Neural cell (in vitro differentiated cells): ENCODE results near the gene CCNE1. TPM values are rescaled to one million over a fixed set of nuclear protein-coding genes. Genes with fewer than 3 reads are reported as not detected.

Source experiments
- H2AFZ ChIP-seq: fragments of 200-600, 300-800 bp; sonication (generic), shearing (Covaris generic); 2 replicates; pipeline ENCODE4 v1.6.0; 2014; ENCODE audit warnings: low read depth, mild to moderate bottlenecking, antibody characterized with exemption, low read length, moderate library complexity
- H3F3A ChIP-seq: fragments of 200-600 bp; shearing (Covaris generic); 2 replicates; pipeline ENCODE4 v1.6.1; 2016; ENCODE audit warnings: mild to moderate bottlenecking, moderate library complexity, mixed read lengths, antibody characterized with exemption, low read length; ENCODE audit not compliant: insufficient read depth, poor library complexity, severe bottlenecking
- H3K27ac ChIP-seq: fragments of 200-600, 300-800 bp; sonication (generic), shearing (Covaris generic); 2 replicates; pipeline ENCODE4 v1.5.1; 2014; ENCODE audit warnings: mild to moderate bottlenecking, low read length, moderate library complexity
- H3K27me3 ChIP-seq: fragments of 300-800, 200-600 bp; sonication (generic), shearing (Covaris generic); 2 replicates; pipeline ENCODE4 v1.6.0; 2014; ENCODE audit warnings: mild to moderate bottlenecking, low read depth, low read length, moderate library complexity; ENCODE audit not compliant: insufficient read depth
- H3K36me3 ChIP-seq: fragments of 300-800, 200-600 bp; sonication (generic), shearing (Covaris generic); 2 replicates; pipeline ENCODE4 v1.5.1; 2014; ENCODE audit warnings: mild to moderate bottlenecking, antibody characterized with exemption, low read length, moderate library complexity; ENCODE audit not compliant: insufficient read depth
- H3K4me2 ChIP-seq: fragments of 300-800, 200-600 bp; sonication (generic), shearing (Covaris generic); 2 replicates; pipeline ENCODE4 v1.6.0; 2014; ENCODE audit warnings: mild to moderate bottlenecking, low read length
- H3K4me3 ChIP-seq: fragments of 300-800, 200-600 bp; sonication (generic), shearing (Covaris generic); 2 replicates; pipeline ENCODE4 v1.5.1; 2014; ENCODE audit warnings: mild to moderate bottlenecking, low read length, moderate library complexity
- H3K79me2 ChIP-seq: fragments of 200-600 bp; shearing (Covaris generic); replicated peaks from 2 replicates; pipeline ENCODE4 v1.6.0; 2014; ENCODE audit warnings: mild to moderate bottlenecking, low read length, moderate library complexity; ENCODE audit not compliant: insufficient read depth
- H3K9ac ChIP-seq: fragments of 300-800, 200-600 bp; sonication (generic), shearing (Covaris generic); 2 replicates; pipeline ENCODE4 v1.6.1; 2016; ENCODE audit warnings: mild to moderate bottlenecking, low read length, mixed read lengths
- H3K9me2 ChIP-seq: fragments of 200-600 bp; shearing (Covaris generic); 2 replicates; pipeline ENCODE4 v1.6.1; 2016; ENCODE audit warnings: mild to moderate bottlenecking, low read length, mixed read lengths; ENCODE audit not compliant: insufficient read depth
- H3K9me3 ChIP-seq: fragments of 200-600, 300-800 bp; sonication (generic), shearing (Covaris generic); 2 replicates; pipeline ENCODE4 v1.6.1; 2016; ENCODE audit warnings: mild to moderate bottlenecking, mixed run types, low read length, moderate library complexity, mixed read lengths
- H4K20me1 ChIP-seq: fragments of 200-600 bp; shearing (Covaris generic); 2 replicates; pipeline ENCODE4 v1.6.1; 2016; ENCODE audit warnings: mild to moderate bottlenecking, mixed run types; ENCODE audit not compliant: insufficient read depth
- CTCF ChIP-seq: fragments of 450-650 bp; IDR thresholded peaks from 2 replicates; pipeline ENCODE4 v1.5.1; 2014; ENCODE audit warnings: antibody characterized with exemption, mild to moderate bottlenecking, moderate library complexity; ENCODE audit not compliant: poor library complexity, severe bottlenecking
- EP300 ChIP-seq: fragments of 450-650 bp; conservative IDR thresholded peaks from 2 replicates; pipeline ENCODE4 v1.6.1; 2014; ENCODE audit warnings: antibody characterized with exemption, mild to moderate bottlenecking, moderate library complexity; ENCODE audit not compliant: poor library complexity, severe bottlenecking
- EZH2 ChIP-seq: fragments of 200-600, 300-800 bp; shearing (Covaris generic), sonication (generic); IDR thresholded peaks from 2 replicates; pipeline ENCODE4 v1.6.1; 2014; ENCODE audit warnings: antibody characterized with exemption, low read length, borderline replicate concordance, mild to moderate bottlenecking; ENCODE audit not compliant: insufficient read depth, poor library complexity, severe bottlenecking
- MXI1 ChIP-seq: fragments of 450-650 bp; conservative IDR thresholded peaks from 2 replicates; pipeline ENCODE4 v1.6.1; 2014; ENCODE audit warnings: antibody characterized with exemption, mild to moderate bottlenecking; ENCODE audit not compliant: poor library complexity, severe bottlenecking
- POLR2AphosphoS5 ChIP-seq: IDR thresholded peaks from 2 replicates; pipeline ENCODE4 v1.6.1; 2012
- RAD21 ChIP-seq: fragments of 450-650 bp; conservative IDR thresholded peaks from 2 replicates; pipeline ENCODE4 v1.6.1; 2014; ENCODE audit warnings: antibody characterized with exemption, mild to moderate bottlenecking, moderate library complexity
- SMC3 ChIP-seq: fragments of 450-650 bp; conservative IDR thresholded peaks from 2 replicates; pipeline ENCODE4 v1.6.1; 2014; ENCODE audit warnings: antibody characterized with exemption, mild to moderate bottlenecking, moderate library complexity; ENCODE audit not compliant: poor library complexity
- TAF1 ChIP-seq: IDR thresholded peaks from 2 replicates; pipeline ENCODE4 v1.6.1; 2012; ENCODE audit warnings: low read depth
- polyA plus RNA-seq: library from polyadenylated mRNA; depleted of rRNA; stranded (reverse); fragments of >200 nt; gene quantifications from 2 replicates; pipeline ENCODE4 v1.2.3, GENCODE V29; 2014
- TF ChIP-seq, protein P1 (sequence below): IDR thresholded peaks from 2 replicates; pipeline ENCODE4 v1.6.1; 2012; ENCODE audit warnings: borderline replicate concordance

Gene CCNE1
- polyA plus RNA-seq, 1 donor from 2014 or later: 4.1 TPM

DNA sequence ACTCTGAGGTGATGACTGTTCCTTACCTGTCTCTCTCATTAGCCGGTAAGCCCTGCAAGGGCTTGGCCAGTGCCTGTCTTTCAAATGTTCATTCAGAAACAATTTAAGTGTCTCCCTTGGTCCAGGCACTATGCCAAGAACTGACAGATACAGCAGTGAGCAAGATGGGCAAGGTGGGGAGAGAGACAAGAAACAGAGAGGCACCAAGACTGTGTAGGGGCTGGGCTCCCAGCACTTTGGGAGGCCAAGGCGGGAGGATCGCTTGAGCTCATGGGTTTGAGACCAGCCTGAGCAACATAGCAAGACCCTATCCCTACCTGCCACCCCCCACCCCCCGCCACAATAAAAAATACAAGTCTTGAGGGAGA lies 1.3 kb upstream of the CCNE1 start:
- Histone ChIP-seq H3K36me3 (no peaks in the 10 kb centered on the region), H3K4me3 (no peak overlapping the region), H3K9ac (no peak overlapping the region), H3F3A (no peaks in the 10 kb centered on the region), H3K4me2 (no peak overlapping the region), H3K79me2 (no peaks in the 10 kb centered on the region), H2AFZ (no peak overlapping the region), H4K20me1 (no peaks in the 10 kb centered on the region), H3K27me3 (peaks cover 6% of the 10 kb centered on the region), H3K9me3 (no peaks in the 10 kb centered on the region), H3K27ac (no peak overlapping the region), H3K9me2 (no peaks in the 10 kb centered on the region)
- TF ChIP-seq RAD21: no peak
- TF ChIP-seq MXI1: no peak
- TF ChIP-seq CTCF: no peak
- no peak for TF ChIP-seq POLR2AphosphoS5
- TF ChIP-seq, protein P1, sequence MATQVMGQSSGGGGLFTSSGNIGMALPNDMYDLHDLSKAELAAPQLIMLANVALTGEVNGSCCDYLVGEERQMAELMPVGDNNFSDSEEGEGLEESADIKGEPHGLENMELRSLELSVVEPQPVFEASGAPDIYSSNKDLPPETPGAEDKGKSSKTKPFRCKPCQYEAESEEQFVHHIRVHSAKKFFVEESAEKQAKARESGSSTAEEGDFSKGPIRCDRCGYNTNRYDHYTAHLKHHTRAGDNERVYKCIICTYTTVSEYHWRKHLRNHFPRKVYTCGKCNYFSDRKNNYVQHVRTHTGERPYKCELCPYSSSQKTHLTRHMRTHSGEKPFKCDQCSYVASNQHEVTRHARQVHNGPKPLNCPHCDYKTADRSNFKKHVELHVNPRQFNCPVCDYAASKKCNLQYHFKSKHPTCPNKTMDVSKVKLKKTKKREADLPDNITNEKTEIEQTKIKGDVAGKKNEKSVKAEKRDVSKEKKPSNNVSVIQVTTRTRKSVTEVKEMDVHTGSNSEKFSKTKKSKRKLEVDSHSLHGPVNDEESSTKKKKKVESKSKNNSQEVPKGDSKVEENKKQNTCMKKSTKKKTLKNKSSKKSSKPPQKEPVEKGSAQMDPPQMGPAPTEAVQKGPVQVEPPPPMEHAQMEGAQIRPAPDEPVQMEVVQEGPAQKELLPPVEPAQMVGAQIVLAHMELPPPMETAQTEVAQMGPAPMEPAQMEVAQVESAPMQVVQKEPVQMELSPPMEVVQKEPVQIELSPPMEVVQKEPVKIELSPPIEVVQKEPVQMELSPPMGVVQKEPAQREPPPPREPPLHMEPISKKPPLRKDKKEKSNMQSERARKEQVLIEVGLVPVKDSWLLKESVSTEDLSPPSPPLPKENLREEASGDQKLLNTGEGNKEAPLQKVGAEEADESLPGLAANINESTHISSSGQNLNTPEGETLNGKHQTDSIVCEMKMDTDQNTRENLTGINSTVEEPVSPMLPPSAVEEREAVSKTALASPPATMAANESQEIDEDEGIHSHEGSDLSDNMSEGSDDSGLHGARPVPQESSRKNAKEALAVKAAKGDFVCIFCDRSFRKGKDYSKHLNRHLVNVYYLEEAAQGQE: no peak
- no peak for TF ChIP-seq EZH2
- TF ChIP-seq TAF1: no peak
- TF ChIP-seq EP300: no peak
- TF ChIP-seq SMC3: no peak

GRCh38 chr19:29812080-29812880 lies 489 bp downstream of the CCNE1 start:
- no peaks in the 10 kb centered on the region for H3K79me2 ChIP-seq
- H4K20me1 ChIP-seq: no peaks in the 10 kb centered on the region
- no peaks in the 10 kb centered on the region for H3K9me2 ChIP-seq
- H3K9ac ChIP-seq: no peak overlapping the region
- peak overlapping the region; percentile 51 for H3K4me3 ChIP-seq
- TF ChIP-seq TAF1 (no peak), MXI1 (no peak), POLR2AphosphoS5 (no peak), SMC3 (no peak), EP300 (no peak), CTCF (no peak), RAD21 (no peak), EZH2 (no peak)
- TF ChIP-seq, protein P1: no peak
- H3K27ac ChIP-seq: no peak overlapping the region
- no peaks in the 10 kb centered on the region for H3K36me3 ChIP-seq
- H3K9me3 ChIP-seq: no peaks in the 10 kb centered on the region
- no peaks in the 10 kb centered on the region for H3F3A ChIP-seq
- H2AFZ ChIP-seq: no peak overlapping the region
- no peak overlapping the region for H3K4me2 ChIP-seq
- H3K27me3 ChIP-seq: peaks cover 6% of the 10 kb centered on the region
